IMR-90 (cell line): ENCODE data around the gene WAS. TPM values are rescaled to one million over a fixed set of nuclear protein-coding genes. Genes with fewer than 3 reads are reported as not detected.

Experiments
- ATAC-seq: fragments of 200-7000 bp; cut with Tn5 transposase; 2 replicates; pipeline ENCODE4 v1.9.1; 2020; ENCODE audit warnings: low read depth, mild to moderate bottlenecking, moderate library complexity
- BruUV-seq: library from RNA; stranded (reverse); fragments of 400-500 nt; replicated peaks from 2 replicates; lab custom pipeline; 2021; lab: Mats Ljungman, UMichigan
- CTCF ChIA-PET: fragments of 300-600 bp; formaldehyde crosslinking; extraction: SDS; loops from one replicate; lab custom pipeline; 2021; ENCODE audit warnings: antibody characterized with exemption; lab: Yijun Ruan, JAX
- POLR2A ChIA-PET: fragments of 300-600 bp; sonication (Branson Sonifier 250); formaldehyde crosslinking; loops from one replicate; lab custom pipeline; 2022; ENCODE audit warnings: antibody characterized with exemption; ENCODE audit not compliant: unreplicated experiment; lab: Charles Lee
- DNase-seq: peaks from one replicate; pipeline ENCODE4 v3.0.0; 2013
- H2AFZ ChIP-seq: replicated peaks from 2 replicates; pipeline ENCODE3; 2013; ENCODE audit warnings: low read length, mild to moderate bottlenecking; ENCODE audit not compliant: poor library complexity
- H2AK5ac ChIP-seq: 2 replicates; pipeline ENCODE4 v1.6.1; 2013; ENCODE audit warnings: low read depth, low read length, inconsistent platforms
- H2AK9ac ChIP-seq: replicated peaks from 2 replicates; pipeline ENCODE3; 2013; ENCODE audit warnings: mild to moderate bottlenecking, low read depth, low read length, moderate library complexity; ENCODE audit not compliant: poor library complexity
- H2BK120ac ChIP-seq: 2 replicates; pipeline ENCODE4 v1.6.1; 2013; ENCODE audit warnings: low read depth, low read length, inconsistent platforms
- H2BK15ac ChIP-seq: 3 replicates; pipeline ENCODE4 v1.6.1; 2013; ENCODE audit warnings: low read depth, low read length, inconsistent platforms
- H2BK20ac ChIP-seq: 2 replicates; pipeline ENCODE4 v1.6.1; 2013; ENCODE audit warnings: low read depth, mild to moderate bottlenecking, inconsistent platforms, low read length, moderate library complexity
- H2BK5ac ChIP-seq: 2 replicates; pipeline ENCODE4 v1.6.1; 2013; ENCODE audit warnings: mild to moderate bottlenecking, low read depth, low read length, inconsistent platforms; ENCODE audit not compliant: poor library complexity, severe bottlenecking
- H3K14ac ChIP-seq: replicated peaks from 2 replicates; pipeline ENCODE4 v1.6.1; 2013; ENCODE audit warnings: low read depth, low read length, inconsistent platforms
- H3K18ac ChIP-seq: 2 replicates; pipeline ENCODE4 v1.6.1; 2013; ENCODE audit warnings: low read depth, low read length, control low read depth
- H3K23ac ChIP-seq: 2 replicates; pipeline ENCODE4 v1.6.1; 2013; ENCODE audit warnings: low read depth, low read length, inconsistent platforms
- H3K27ac ChIP-seq: 2 replicates; pipeline ENCODE4 v1.5.1; 2013; ENCODE audit warnings: mild to moderate bottlenecking, control low read depth, low read length; ENCODE audit not compliant: insufficient read depth
- H3K27me3 ChIP-seq: 2 replicates; pipeline ENCODE4 v1.6.1; 2013; ENCODE audit warnings: low read length; ENCODE audit not compliant: control insufficient read depth, insufficient read depth
- H3K36me3 ChIP-seq: 2 replicates; pipeline ENCODE4 v1.6.1; 2013; ENCODE audit warnings: low read length, mixed read lengths; ENCODE audit not compliant: control insufficient read depth, insufficient read depth
- H3K4ac ChIP-seq: 2 replicates; pipeline ENCODE4 v1.6.1; 2013; ENCODE audit warnings: low read depth, low read length, inconsistent platforms
- H3K4me1 ChIP-seq: 2 replicates; pipeline ENCODE4 v1.6.1; 2013; ENCODE audit warnings: low read length, mixed read lengths; ENCODE audit not compliant: control insufficient read depth, insufficient read depth
- H3K4me2 ChIP-seq: 2 replicates; pipeline ENCODE4 v1.6.1; 2013; ENCODE audit warnings: low read depth, mild to moderate bottlenecking, control low read depth, low read length, moderate library complexity
- H3K4me3 ChIP-seq: 2 replicates; pipeline ENCODE4 v1.5.1; 2013; ENCODE audit warnings: low read depth, mild to moderate bottlenecking, control low read depth, low read length, moderate library complexity; ENCODE audit not compliant: insufficient read depth
- H3K56ac ChIP-seq: 2 replicates; pipeline ENCODE4 v1.6.1; 2013; ENCODE audit warnings: low read length, inconsistent platforms; ENCODE audit not compliant: insufficient read depth; ENCODE audit errors: extremely low read depth
- H3K79me1 ChIP-seq, 2 experiments: 2 replicates each; pipeline ENCODE4 v1.6.1; 2013; ENCODE audit warnings: low read length in 2 of 2, inconsistent platforms in 1 of 2, low read depth in 1 of 2
- H3K9ac ChIP-seq: 2 replicates; pipeline ENCODE4 v1.6.1; 2013; ENCODE audit warnings: low read depth, low read length, control low read depth
- H3K9me1 ChIP-seq: 2 replicates; pipeline ENCODE4 v1.6.1; 2013; ENCODE audit warnings: low read length, inconsistent platforms; ENCODE audit not compliant: insufficient read depth
- H3K9me3 ChIP-seq: 2 replicates; pipeline ENCODE4 v1.6.1; 2013; ENCODE audit warnings: low read length; ENCODE audit not compliant: control insufficient read depth, insufficient read depth
- H4K20me1 ChIP-seq: 2 replicates; pipeline ENCODE4 v1.6.1; 2013; ENCODE audit warnings: low read length, inconsistent platforms; ENCODE audit not compliant: insufficient read depth
- H4K5ac ChIP-seq: 2 replicates; pipeline ENCODE4 v1.6.1; 2013; ENCODE audit warnings: mild to moderate bottlenecking, low read depth, low read length, control low read depth
- H4K8ac ChIP-seq, 2 experiments: 2 replicates each; pipeline ENCODE4 v1.6.1; 2013; ENCODE audit warnings: low read depth in 2 of 2, low read length in 2 of 2, control low read depth in 1 of 2, inconsistent platforms in 1 of 2
- H4K91ac ChIP-seq: 2 replicates; pipeline ENCODE4 v1.6.1; 2013; ENCODE audit warnings: low read depth, low read length, inconsistent platforms; ENCODE audit not compliant: insufficient read depth
- MXI1 ChIP-seq: IDR thresholded peaks from 2 replicates; pipeline ENCODE4 v1.6.1; 2012; ENCODE audit warnings: low read depth, mild to moderate bottlenecking, low read length, moderate library complexity, borderline replicate concordance
- POLR2A ChIP-seq: IDR thresholded peaks from 2 replicates; pipeline ENCODE4 v1.6.1; 2012; ENCODE audit warnings: mild to moderate bottlenecking, low read depth, low read length
- RAD21 ChIP-seq: IDR thresholded peaks from 2 replicates; pipeline ENCODE4 v1.6.1; 2012; ENCODE audit warnings: low read length, improper control_type of control experiment
- SMC3 ChIP-seq: fragments of 150-350 bp; IDR thresholded peaks from 2 replicates; pipeline ENCODE4 v1.6.1; 2016; ENCODE audit warnings: low read depth, mild to moderate bottlenecking, antibody characterized with exemption, low read length, moderate library complexity
- WGBS, 2 experiments: methylation state at CpG; one replicate each; pipeline versions ENCODE4 v1.1.5 to v1.1.7; 2013; ENCODE audit warnings: missing lambda C conversion rate in 2 of 2; ENCODE audit not compliant: insufficient read length in 1 of 2; ENCODE audit errors: extremely low coverage in 2 of 2; 5-methylcytosine and 5-hydroxymethylcytosine counted together
- dilution Hi-C: fragments of 300-500 bp; cut with HindIII; formaldehyde crosslinking; loops from one replicate; pipeline ENCODE4 v1.14.3; 2018; ENCODE audit warnings: low sequenced_read_pairs; ENCODE audit not compliant: unreplicated experiment
- in situ Hi-C: fragments of 300-500 bp; cut with MboI; formaldehyde crosslinking; loops from 3 replicates; pipeline ENCODE4 v1.14.3; 2019; ENCODE audit warnings: low sequenced_read_pairs, inconsistent platforms, mixed read lengths
- intact Hi-C: fragments of 100-400 bp; cut with micrococcal nuclease; formaldehyde crosslinking; loops from 2 replicates; pipeline ENCODE4 v1.10.0; 2022
- polyA plus RNA-seq, 3 experiments: library from polyadenylated mRNA; depleted of rRNA; stranded (reverse); fragments of >200 nt; gene quantifications; 2 replicates each; pipeline ENCODE4 v1.2.3, GENCODE V29; 2012; ENCODE audit warnings: low replicate concordance in 1 of 3
- total RNA-seq: library from RNA; depleted of rRNA; stranded (reverse); fragments of >200 nt; gene quantifications from 2 replicates; pipeline ENCODE4 v1.2.3, GENCODE V29; 2012
- TF ChIP-seq, protein P1 (sequence below): conservative IDR thresholded peaks from 2 replicates; pipeline ENCODE4 v1.5.1; 2012; ENCODE audit warnings: mild to moderate bottlenecking, low read depth, low read length, improper control_type of control experiment

WAS gene
- total and polyA plus RNA-seq, 2 of the 4 experiments (the other 2 are of a cell fraction): 0.14 TPM; not detected in 1

DNA sequence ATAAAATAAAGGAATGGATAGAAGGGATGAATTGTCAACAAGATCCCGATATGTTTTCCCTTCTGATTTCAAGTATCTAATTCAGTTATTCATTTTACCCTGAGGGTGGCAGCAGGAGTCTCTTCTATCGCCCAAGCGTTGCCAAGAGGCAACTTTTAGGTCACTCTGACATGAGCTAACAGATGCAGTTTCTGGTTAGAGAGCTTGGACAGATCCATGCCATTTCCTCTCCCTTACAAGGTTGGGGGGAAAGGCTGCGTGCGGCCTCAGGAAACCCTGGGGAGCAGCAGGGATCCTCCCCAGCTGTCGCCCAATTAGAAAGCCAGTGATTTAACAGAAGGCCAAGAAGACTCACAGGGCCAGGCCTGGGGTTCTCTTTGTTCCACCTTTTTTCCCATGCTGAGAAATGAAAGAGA lies 35.3 kb upstream of the WAS start:
- H2BK120ac ChIP-seq: no peak overlapping the region
- no peaks in the 10 kb centered on the region for H3K79me1 ChIP-seq
- no peak overlapping the region for H4K5ac ChIP-seq
- H3K14ac ChIP-seq: no peak overlapping the region
- intact Hi-C loops: loop anchor here (2.0 to 10.0 kb wide), 2 partner anchors 268 to 296 kb away; no protein-coding TSS in a partner anchor
- DNase-seq (peak; percentile 45), ATAC-seq (peak; percentile 72)
- no peak overlapping the region for H2BK5ac ChIP-seq
- H3K4me2 ChIP-seq: no peak overlapping the region
- no peak overlapping the region for H3K18ac ChIP-seq
- WGBS, 2 experiments: no CpG with 5 or more reads among the region's 6 CpGs
- no peaks in the 10 kb centered on the region for H3K36me3 ChIP-seq
- no peak overlapping the region for H3K9ac ChIP-seq
- no peak overlapping the region for H3K23ac ChIP-seq
- dilution Hi-C loops: no loop called here
- no peak overlapping the region for H3K4ac ChIP-seq
- H4K8ac ChIP-seq: no peak overlapping the region
- no peaks in the 10 kb centered on the region for H4K20me1 ChIP-seq
- no peaks in the 10 kb centered on the region for H3K9me3 ChIP-seq
- H2AK9ac ChIP-seq: no peak overlapping the region
- H2BK20ac ChIP-seq: no peak overlapping the region
- ChIA-PET CTCF (interaction anchor here (0.6 to 1.0 kb wide), 3 partner anchors 17 to 1201 kb away, joined by 3 read pairs; no protein-coding TSS in a partner anchor), POLR2A (no interaction called here)
- H2AFZ ChIP-seq: no peak overlapping the region
- no peaks in the 10 kb centered on the region for H3K9me1 ChIP-seq
- no peaks in the 10 kb centered on the region for H3K4me1 ChIP-seq
- H2AK5ac ChIP-seq: no peak overlapping the region
- BruUV-seq: no TSS peak
- TF ChIP-seq RAD21: peak; percentile 48
- TF ChIP-seq, protein P1, sequence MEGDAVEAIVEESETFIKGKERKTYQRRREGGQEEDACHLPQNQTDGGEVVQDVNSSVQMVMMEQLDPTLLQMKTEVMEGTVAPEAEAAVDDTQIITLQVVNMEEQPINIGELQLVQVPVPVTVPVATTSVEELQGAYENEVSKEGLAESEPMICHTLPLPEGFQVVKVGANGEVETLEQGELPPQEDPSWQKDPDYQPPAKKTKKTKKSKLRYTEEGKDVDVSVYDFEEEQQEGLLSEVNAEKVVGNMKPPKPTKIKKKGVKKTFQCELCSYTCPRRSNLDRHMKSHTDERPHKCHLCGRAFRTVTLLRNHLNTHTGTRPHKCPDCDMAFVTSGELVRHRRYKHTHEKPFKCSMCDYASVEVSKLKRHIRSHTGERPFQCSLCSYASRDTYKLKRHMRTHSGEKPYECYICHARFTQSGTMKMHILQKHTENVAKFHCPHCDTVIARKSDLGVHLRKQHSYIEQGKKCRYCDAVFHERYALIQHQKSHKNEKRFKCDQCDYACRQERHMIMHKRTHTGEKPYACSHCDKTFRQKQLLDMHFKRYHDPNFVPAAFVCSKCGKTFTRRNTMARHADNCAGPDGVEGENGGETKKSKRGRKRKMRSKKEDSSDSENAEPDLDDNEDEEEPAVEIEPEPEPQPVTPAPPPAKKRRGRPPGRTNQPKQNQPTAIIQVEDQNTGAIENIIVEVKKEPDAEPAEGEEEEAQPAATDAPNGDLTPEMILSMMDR: peak; percentile 42
- TF ChIP-seq SMC3: peak; percentile 20; the same call in 1 of the 2 replicates
- TF ChIP-seq POLR2A: no peak
- TF ChIP-seq MXI1: no peak
- H3K27me3 ChIP-seq: peaks cover 3% of the 10 kb centered on the region; the same call in 1 of the 2 replicates
- no peak overlapping the region for H2BK15ac ChIP-seq
- in situ Hi-C loops: no loop called here
- no peak overlapping the region for H3K56ac ChIP-seq
- H4K91ac ChIP-seq: no peak overlapping the region
- no peak overlapping the region for H3K27ac ChIP-seq
- no peak overlapping the region for H3K4me3 ChIP-seq
